HG03095 (cell line): ENCODE data around the gene C6.
"Not testable (repeated sequence)": the region's sequence is repeated elsewhere in the genome, so short reads cannot be mapped to it uniquely, and the experiment has no call there.

ENCODE experiments used
- ATAC-seq: cut with Tn5 transposase; IDR thresholded peaks from one replicate; pipeline ENCODE4 v1.9.1; 2021; ENCODE audit warnings: moderate library complexity; ENCODE audit not compliant: unreplicated experiment

The C6 gene

GRCh38 chr5:41213340-41213739, at the start of gene C6:
TSS of gene C6 (minus strand) at chr5:41213532. CDS start at chr5:41203230, 10,302 bp downstream.
- no peak for ATAC-seq

- no peak for ATAC-seq
These were observed 43.1 kb upstream of the C6 start for GRCh38 chr5:41256400-41256799.

GRCh38 chr5:41253109-41253508, 39.8 kb upstream of the C6 start:
- ATAC-seq, result no peak

- ATAC-seq, result no peak
These were observed 38.7 kb upstream of the C6 start for GRCh38 chr5:41252036-41252435.

GRCh38 chr5:41250351-41250987, 37.1 kb upstream of the C6 start:
- no peak for ATAC-seq

- ATAC-seq, result no peak
These were observed 33.8 kb upstream of the C6 start for GRCh38 chr5:41247135-41247534.

GRCh38 chr5:41246376-41246775, 33.0 kb upstream of the C6 start:
- ATAC-seq, result no peak

- no peak for ATAC-seq
These were observed 30.2 kb upstream of the C6 start for GRCh38 chr5:41243558-41243957.

- ATAC-seq, result no peak
These were observed 27.7 kb upstream of the C6 start for GRCh38 chr5:41240985-41241384.

- ATAC-seq, result no peak
These were observed 27.1 kb upstream of the C6 start for GRCh38 chr5:41240390-41240789.

- no peak for ATAC-seq
These were observed 21.1 kb upstream of the C6 start for GRCh38 chr5:41234475-41234874.

- no peak for ATAC-seq
These were observed 19.5 kb upstream of the C6 start for GRCh38 chr5:41232797-41233196.

GRCh38 chr5:41230276-41230675, 16.9 kb upstream of the C6 start:
- not testable (repeated sequence) for ATAC-seq

GRCh38 chr5:41223962-41224361, 10.6 kb upstream of the C6 start:
- no peak for ATAC-seq

- no peak for ATAC-seq
These were observed 6.4 kb upstream of the C6 start for GRCh38 chr5:41219658-41220269.

GRCh38 chr5:41218929-41219657, 5.8 kb upstream of the C6 start:
- no peak for ATAC-seq

GRCh38 chr5:41214182-41214581, 850 bp upstream of the C6 start:
- no peak for ATAC-seq

GRCh38 chr5:41212935-41213334, 397 bp downstream of the C6 start:
- ATAC-seq, result no peak

GRCh38 chr5:41211417-41211816, 1.9 kb downstream of the C6 start:
- ATAC-seq, result no peak

GRCh38 chr5:41205475-41205874, 7.9 kb downstream of the C6 start:
- not testable (repeated sequence) for ATAC-seq

- no peak for ATAC-seq
These were observed 10.3 kb downstream of the C6 start for GRCh38 chr5:41203033-41203432.

- ATAC-seq, result no peak
These were observed 12.1 kb downstream of the C6 start for GRCh38 chr5:41201082-41201772.
